Endometrium (tissue), 2 donors: ENCODE measurements around the gene PRR35.

Source experiments
- FAIRE-seq: peaks from 2 replicates; lab custom pipeline; 2012; peaks lifted over from hg19 to GRCh38; lab: Jason Lieb, UNC
- donor health status: control.
- donor health status: control.

PRR35 gene

GRCh38 chr16:549544-550263, 10.5 kb upstream of the PRR35 start:
- no peak for FAIRE-seq

- FAIRE-seq: no peak
Measured at GRCh38 chr16:551210-551609, 9.0 kb upstream of the PRR35 start.

- no peak for FAIRE-seq
Measured at GRCh38 chr16:552171-552570, 8.0 kb upstream of the PRR35 start.

GRCh38 chr16:553601-554296, 6.4 kb upstream of the PRR35 start:
- no peak for FAIRE-seq

- FAIRE-seq: no peak
Measured at GRCh38 chr16:554297-554621, 5.9 kb upstream of the PRR35 start.

- FAIRE-seq: no peak
Measured at GRCh38 chr16:554640-555365, 5.4 kb upstream of the PRR35 start.

- no peak for FAIRE-seq
Measured at GRCh38 chr16:555528-556473, 4.4 kb upstream of the PRR35 start.

GRCh38 chr16:556474-557173, 3.6 kb upstream of the PRR35 start:
- no peak for FAIRE-seq

GRCh38 chr16:557463-558297, 2.5 kb upstream of the PRR35 start:
- FAIRE-seq: no peak

GRCh38 chr16:558298-559020, 1.7 kb upstream of the PRR35 start:
- no peak for FAIRE-seq

GRCh38 chr16:559021-559380, 1.2 kb upstream of the PRR35 start:
- no peak for FAIRE-seq

GRCh38 chr16:559411-560203, 587 bp upstream of the PRR35 start:
- FAIRE-seq: no peak

GRCh38 chr16:560701-561412, 663 bp downstream of the PRR35 start:
- no peak for FAIRE-seq

GRCh38 chr16:561413-561794, 1.2 kb downstream of the PRR35 start:
- no peak for FAIRE-seq

- FAIRE-seq: no peak
Measured at GRCh38 chr16:561957-562938, 2.1 kb downstream of the PRR35 start.

- no peak for FAIRE-seq
Measured at GRCh38 chr16:563072-563644, 3.0 kb downstream of the PRR35 start.
